SU-DHL-6 (cell line): ENCODE data around the gene FGFR1OP2.

ENCODE experiments used
- CTCF ChIP-seq: fragments of 200-600 bp; sonication (generic); IDR thresholded peaks from one replicate; pipeline ENCODE4 v1.5.1; 2017; ENCODE audit warnings: antibody characterized with exemption, mild to moderate bottlenecking, low read length, moderate library complexity; ENCODE audit not compliant: insufficient read depth, poor library complexity, severe bottlenecking
- EZH2phosphoT487 ChIP-seq: fragments of 200-600 bp; sonication (generic), shearing (Covaris generic); conservative IDR thresholded peaks from 2 replicates; pipeline ENCODE4 v1.6.1; 2018; ENCODE audit warnings: mild to moderate bottlenecking, antibody characterized with exemption, low read length, moderate library complexity, mixed read lengths

GRCh38 chr12:26991826-26992225, 53.6 kb downstream of the FGFR1OP2 start:
- TF ChIP-seq CTCF (no peak), EZH2phosphoT487 (no peak)
